Kidney glomerular epithelial cell (primary cell): ENCODE results near the gene PCDHGA8.
A peak's percentile ranks its signal among the peaks of the same experiment; 100 is the strongest.
"Not testable (repeated sequence)": the region's sequence is repeated elsewhere in the genome, so short reads cannot be mapped to it uniquely, and the experiment has no call there.

ENCODE experiments used
- DNase-seq: peaks from one replicate; lab custom pipeline; 2025; lab: John Stamatoyannopoulos, UW

Gene PCDHGA8

GRCh38 chr5:141403387-141403786 is 11.0 kb downstream of the PCDHGA8 start:
- DNase-seq, result no peak

GRCh38 chr5:141407790-141408505 is 15.5 kb downstream of the PCDHGA8 start, which contains the start of gene PCDHGB6:
PCDHGB6 (plus strand) TSS chr5:141408021; CDS start chr5:141408203, 182 bp downstream.
- not testable (repeated sequence) for DNase-seq

- DNase-seq, result no peak
Observed at GRCh38 chr5:141409598-141410306, 17.3 kb downstream of the PCDHGA8 start.

GRCh38 chr5:141411575-141411974 is 19.1 kb downstream of the PCDHGA8 start:
- no peak for DNase-seq

GRCh38 chr5:141412854-141413539 is 20.6 kb downstream of the PCDHGA8 start, which contains the start of gene PCDHGA10:
PCDHGA10 (plus strand) TSS chr5:141412987; CDS start chr5:141413176, 189 bp downstream.
- peak; percentile 15 for DNase-seq

- DNase-seq, result no peak
Observed at GRCh38 chr5:141413540-141414069, 21.2 kb downstream of the PCDHGA8 start.

GRCh38 chr5:141414548-141415274 is 22.3 kb downstream of the PCDHGA8 start:
- not testable (repeated sequence) for DNase-seq

- not testable (repeated sequence) for DNase-seq
Observed at GRCh38 chr5:141415275-141415618, 22.8 kb downstream of the PCDHGA8 start.

- peak; percentile 72 for DNase-seq
Observed at GRCh38 chr5:141417494-141418172, 25.2 kb downstream of the PCDHGA8 start, which contains the start of gene PCDHGB7. PCDHGB7 (plus strand) TSS chr5:141417677; CDS start chr5:141417860, 183 bp downstream.

- DNase-seq, result no peak
Observed at GRCh38 chr5:141419074-141419880, 26.8 kb downstream of the PCDHGA8 start.

GRCh38 chr5:141420855-141421488 is 28.5 kb downstream of the PCDHGA8 start, which contains the start of gene PCDHGA11:
PCDHGA11 (plus strand) TSS chr5:141421051; CDS start chr5:141421228, 177 bp downstream.
- DNase-seq, result no peak

GRCh38 chr5:141421489-141421855 is 29.0 kb downstream of the PCDHGA8 start:
- DNase-seq, result no peak

GRCh38 chr5:141422742-141423291 is 30.4 kb downstream of the PCDHGA8 start:
- no peak for DNase-seq

- DNase-seq, result no peak
Observed at GRCh38 chr5:141427783-141428426, 35.5 kb downstream of the PCDHGA8 start.

GRCh38 chr5:141430332-141431113 is 38.1 kb downstream of the PCDHGA8 start, which contains the start of gene PCDHGA12:
PCDHGA12 (plus strand) TSS chr5:141430507; CDS start chr5:141430760, 253 bp downstream.
- no peak for DNase-seq

GRCh38 chr5:141431286-141431685 is 38.9 kb downstream of the PCDHGA8 start:
- no peak for DNase-seq

GRCh38 chr5:141432308-141432707 is 39.9 kb downstream of the PCDHGA8 start:
- not testable (repeated sequence) for DNase-seq

GRCh38 chr5:141432726-141433125 is 40.3 kb downstream of the PCDHGA8 start:
- not testable (repeated sequence) for DNase-seq
